Fibroblast of pulmonary artery (primary cell): ENCODE data around the gene KRT15.

Experiments
- DNase-seq: peaks from one replicate; pipeline ENCODE4 v3.0.0-alpha.2; 2010; ENCODE audit warnings: low read depth
- H3K4me3 ChIP-seq: replicated peaks from 2 replicates; pipeline ENCODE4 v1.5.1; 2011; ENCODE audit warnings: low read depth, mild to moderate bottlenecking, control low read depth, low read length, moderate library complexity
- CTCF ChIP-seq: IDR thresholded peaks from 2 replicates; pipeline ENCODE4 v1.5.1; 2011; ENCODE audit warnings: mild to moderate bottlenecking, control low read depth, low read length, inconsistent platforms; ENCODE audit errors: missing control alignments

Gene KRT15

DNA sequence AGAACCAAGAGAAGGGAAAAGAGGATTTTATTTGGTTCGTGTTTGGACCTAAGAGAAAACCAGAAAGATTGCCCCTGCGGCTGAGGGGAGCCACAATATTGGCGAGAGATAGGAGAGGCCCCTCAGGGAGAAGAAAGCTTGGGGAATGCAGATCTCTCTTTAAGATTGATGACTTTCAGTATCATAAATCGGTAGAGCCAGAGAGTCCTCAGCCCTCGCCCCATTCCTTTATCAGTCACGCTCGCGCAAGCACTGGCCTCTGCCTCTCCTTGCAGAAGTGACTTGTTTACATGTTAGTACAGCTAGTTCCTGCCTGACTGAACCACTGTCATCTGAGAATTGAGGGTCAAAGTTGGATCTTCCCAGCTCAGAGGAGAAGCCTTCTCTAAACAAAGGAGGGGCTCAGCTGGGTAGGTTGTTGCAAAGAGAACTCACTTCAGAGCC is 30.9 kb upstream of the KRT15 start:
- no peak for TF ChIP-seq CTCF
- no peak overlapping the region for H3K4me3 ChIP-seq
- no peak for DNase-seq

- DNase-seq = peak; percentile 87
- peak overlapping the region; percentile 10 for H3K4me3 ChIP-seq
- peak; percentile 83 for TF ChIP-seq CTCF
Measured at GRCh38 chr17:41548844-41549595, 30.3 kb upstream of the KRT15 start.

- no peak for TF ChIP-seq CTCF
- peak; percentile 97 for DNase-seq
- peak overlapping the region; percentile 10 for H3K4me3 ChIP-seq
Measured at GRCh38 chr17:41547921-41548843, 29.5 kb upstream of the KRT15 start.

- no peak for TF ChIP-seq CTCF
- peak; percentile 61 for DNase-seq
Measured at GRCh38 chr17:41547378-41547841, 28.7 kb upstream of the KRT15 start.

GRCh38 chr17:41546819-41547218 is 28.1 kb upstream of the KRT15 start:
- no peak for DNase-seq
- no peak for TF ChIP-seq CTCF
- no peak overlapping the region for H3K4me3 ChIP-seq

More at GRCh38 chr17:41547378-41547841, 28.7 kb upstream of the KRT15 start:
- no peak overlapping the region for H3K4me3 ChIP-seq

GRCh38 chr17:41545829-41546410 is 27.2 kb upstream of the KRT15 start:
- no peak for TF ChIP-seq CTCF
- no peak overlapping the region for H3K4me3 ChIP-seq
- DNase-seq = no peak
